Measurements from ENCODE around the gene FAM89B. TPM values are rescaled to one million over a fixed set of nuclear protein-coding genes. Genes with fewer than 3 reads are reported as not detected.

Gene FAM89B
- total and polyA plus RNA-seq, 2 donors (not counting 3 experiments of a cell fraction or from before 2014, with no cell fraction given), result 63.1 to 153 TPM

DNA sequence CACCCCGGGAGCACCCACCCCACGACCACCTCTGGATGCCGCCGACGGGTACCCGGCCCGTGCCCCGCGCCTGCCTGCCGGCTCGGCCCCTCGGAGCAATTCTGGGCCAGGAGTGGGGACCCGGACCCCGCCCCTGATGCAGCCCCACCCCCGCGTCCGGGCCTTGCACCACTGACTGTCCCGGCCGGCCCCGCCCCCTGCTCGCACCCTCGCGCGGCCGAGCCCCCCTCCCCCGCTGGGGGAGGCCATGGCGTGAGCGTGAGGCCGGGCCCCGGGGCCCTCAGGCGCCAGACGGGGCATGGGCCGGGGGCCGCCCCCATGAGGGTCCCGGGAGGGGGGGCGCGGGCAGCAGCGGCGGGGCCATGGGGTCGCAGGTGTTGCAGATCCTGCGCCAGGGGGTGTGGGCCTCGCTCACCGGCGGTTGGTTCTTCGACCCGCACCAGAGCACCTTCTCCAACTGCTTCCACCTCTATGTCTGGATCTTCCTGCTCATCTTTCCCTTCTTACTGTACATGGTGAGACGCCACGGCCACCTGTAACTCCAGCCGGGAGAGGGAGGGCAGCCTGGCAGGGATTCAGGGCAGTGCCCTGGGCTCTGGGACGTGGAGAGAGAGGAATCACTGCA, 43.7 kb downstream of the FAM89B start:
- POLR2A ChIA-PET, result interaction anchor here (1.2 kb wide), 1 partner anchor 10 kb away, joined by 3 read pairs; no protein-coding TSS in a partner anchor
- no peak for FAIRE-seq
- H2AFZ ChIP-seq (ENCODE audit: low read depth, low read length), result no peak overlapping the region
- H4K20me1 ChIP-seq (replicated peaks; ENCODE audit: control insufficient read depth, extremely low read depth, insufficient read depth, low read length), result no peaks in the 10 kb centered on the region
- dilution Hi-C loops (cut with MboI; ENCODE audit: extremely low pct_ligation_motif_present, low sequenced_read_pairs), result no loop called here
- H3K27me3 ChIP-seq (ENCODE audit: control insufficient read depth in 2 of 2, insufficient read depth in 2 of 2, low read length in 2 of 2), result no peaks in the 10 kb centered on the region
- no TSS peak for BruUV-seq (replicated peaks)
- no peaks in the 10 kb centered on the region for H3K9me1 ChIP-seq (replicated peaks; ENCODE audit: control insufficient read depth, extremely low read depth, insufficient read depth, low read length)
- H3K79me2 ChIP-seq (ENCODE audit: control insufficient read depth, insufficient read depth, low read length), result peaks cover 48% of the 10 kb centered on the region
- TF ChIP-seq POLR2AphosphoS5 (IDR thresholded peaks at IDR 0.05; ENCODE audit: insufficient read depth, low read depth, low read length) (no peak), EZH2 (IDR thresholded peaks at IDR 0.05; ENCODE audit: borderline replicate concordance, low read depth, low read length, severe bottlenecking) (no peak), POLR2A (IDR thresholded peaks at IDR 0.05; ENCODE audit: low read depth, low read length) (no peak), GATA2 (IDR thresholded peaks at IDR 0.05; ENCODE audit: insufficient read depth, insufficient read length, low read depth, low read length) (no peak), MAX (IDR thresholded peaks at IDR 0.05; ENCODE audit: insufficient read depth, insufficient read length) (no peak), MYC (IDR thresholded peaks at IDR 0.05; ENCODE audit: low read depth, low read length) (no peak), JUN (IDR thresholded peaks at IDR 0.05; ENCODE audit: borderline replicate concordance, insufficient read depth, insufficient read length, low read depth) (no peak), FOS (IDR thresholded peaks at IDR 0.05; ENCODE audit: borderline replicate concordance, insufficient read depth, low read length) (no peak)
- TF ChIP-seq, protein P1, sequence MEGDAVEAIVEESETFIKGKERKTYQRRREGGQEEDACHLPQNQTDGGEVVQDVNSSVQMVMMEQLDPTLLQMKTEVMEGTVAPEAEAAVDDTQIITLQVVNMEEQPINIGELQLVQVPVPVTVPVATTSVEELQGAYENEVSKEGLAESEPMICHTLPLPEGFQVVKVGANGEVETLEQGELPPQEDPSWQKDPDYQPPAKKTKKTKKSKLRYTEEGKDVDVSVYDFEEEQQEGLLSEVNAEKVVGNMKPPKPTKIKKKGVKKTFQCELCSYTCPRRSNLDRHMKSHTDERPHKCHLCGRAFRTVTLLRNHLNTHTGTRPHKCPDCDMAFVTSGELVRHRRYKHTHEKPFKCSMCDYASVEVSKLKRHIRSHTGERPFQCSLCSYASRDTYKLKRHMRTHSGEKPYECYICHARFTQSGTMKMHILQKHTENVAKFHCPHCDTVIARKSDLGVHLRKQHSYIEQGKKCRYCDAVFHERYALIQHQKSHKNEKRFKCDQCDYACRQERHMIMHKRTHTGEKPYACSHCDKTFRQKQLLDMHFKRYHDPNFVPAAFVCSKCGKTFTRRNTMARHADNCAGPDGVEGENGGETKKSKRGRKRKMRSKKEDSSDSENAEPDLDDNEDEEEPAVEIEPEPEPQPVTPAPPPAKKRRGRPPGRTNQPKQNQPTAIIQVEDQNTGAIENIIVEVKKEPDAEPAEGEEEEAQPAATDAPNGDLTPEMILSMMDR (IDR thresholded peaks at IDR 0.05; ENCODE audit: extremely low read depth in 1 of 2, insufficient read depth in 1 of 2, low read depth in 1 of 2, low read length in 2 of 2), result no peak
- peak overlapping the region; percentile 86 for H3K4me2 ChIP-seq (ENCODE audit: insufficient read depth, low read length)
- peak overlapping the region; percentile 74 for H3K9ac ChIP-seq (replicated peaks; ENCODE audit: extremely low read depth, insufficient read depth, low read length)
- intact Hi-C loops (cut with micrococcal nuclease), result loop anchor here (1.0 kb wide), 4 partner anchors 9 to 194 kb away; partner anchors contain the start of genes NEAT1 and SIPA1
- no peak for DNase-seq (ENCODE audit: low read depth, low spot score)
- H3K9me3 ChIP-seq (replicated peaks; ENCODE audit: control insufficient read depth, insufficient read depth, low read length), result no peaks in the 10 kb centered on the region
- peaks cover 0 to 34% of the 10 kb centered on the region in 2 experiments for H3K36me3 ChIP-seq (ENCODE audit: control insufficient read depth in 2 of 2, extremely low read depth in 1 of 2, insufficient read depth in 2 of 2, low read length in 2 of 2)
- H3K4me3 ChIP-seq (replicated peaks in 1 of 3; ENCODE audit: insufficient read depth in 1 of 3, low read depth in 1 of 3, low read length in 3 of 3), result peak overlapping the region; percentile 64 to 90 (median 71)
- H3K27ac ChIP-seq (ENCODE audit: insufficient read depth, low read depth, low read length), result peak overlapping the region; percentile 45
- H3K4me1 ChIP-seq (ENCODE audit: control insufficient read depth, extremely low read depth, insufficient read depth, low read length), result peaks cover 32% of the 10 kb centered on the region
- CTCF ChIA-PET, result interaction anchor here (1.2 to 6.2 kb wide), 8 partner anchors 9 to 75 kb away, joined by 3 to 54 read pairs (median 8); partner anchors contain the start of genes FAM89B, KCNK7, SIPA1 and ZNRD2

Measured in endothelial cell of umbilical vein (primary cell).